HG02840 (cell line): ENCODE measurements around the gene SP1.
"Not testable (repeated sequence)": the region's sequence is repeated elsewhere in the genome, so short reads cannot be mapped to it uniquely, and the experiment has no call there.

Experiments used
- ATAC-seq: cut with Tn5 transposase; IDR thresholded peaks from one replicate; pipeline ENCODE4 v1.9.1; 2021; ENCODE audit warnings: mild to moderate bottlenecking, moderate library complexity, moderate number of reproducible peaks; ENCODE audit not compliant: unreplicated experiment, low FRiP score

SP1 gene

GRCh38 chr12:53441040-53441833 is 61.3 kb downstream of the SP1 start, which contains the start of gene PRR13:
Gene PRR13 (plus strand): TSS chr12:53441734. CDS start chr12:53442715, 981 bp downstream.
- ATAC-seq: peak; percentile 96

GRCh38 chr12:53443955-53444354 is 64.0 kb downstream of the SP1 start:
- ATAC-seq: no peak

GRCh38 chr12:53444593-53445325 is 64.8 kb downstream of the SP1 start:
- not testable (repeated sequence) for ATAC-seq

GRCh38 chr12:53450936-53451335 is 71.0 kb downstream of the SP1 start:
- ATAC-seq: no peak

- peak; percentile 96 for ATAC-seq
These were observed 71.7 kb downstream of the SP1 start, which contains the start of gene PCBP2 for GRCh38 chr12:53451661-53452158. Gene PCBP2 (plus strand): TSS chr12:53452102. CDS start chr12:53454801, 2,699 bp downstream.

- ATAC-seq: no peak
These were observed 72.4 kb downstream of the SP1 start for GRCh38 chr12:53452159-53453077.

- no peak for ATAC-seq
These were observed 74.1 kb downstream of the SP1 start for GRCh38 chr12:53453953-53454640.

GRCh38 chr12:53454707-53455106 is 74.7 kb downstream of the SP1 start:
- ATAC-seq: no peak

- ATAC-seq: no peak
These were observed 76.8 kb downstream of the SP1 start for GRCh38 chr12:53456654-53457366.

- no peak for ATAC-seq
These were observed 79.1 kb downstream of the SP1 start for GRCh38 chr12:53459097-53459496.

GRCh38 chr12:53461059-53461458 is 81.1 kb downstream of the SP1 start:
- no peak for ATAC-seq

GRCh38 chr12:53461591-53461990 is 81.6 kb downstream of the SP1 start:
- ATAC-seq: no peak

- ATAC-seq: no peak
These were observed 83.0 kb downstream of the SP1 start for GRCh38 chr12:53462935-53463334.

- no peak for ATAC-seq
These were observed 84.0 kb downstream of the SP1 start for GRCh38 chr12:53463802-53464560.

- no peak for ATAC-seq
These were observed 84.9 kb downstream of the SP1 start for GRCh38 chr12:53464685-53465418.

GRCh38 chr12:53465679-53466078 is 85.7 kb downstream of the SP1 start:
- ATAC-seq: no peak
